ENCODE data around the gene SORCS2.

The SORCS2 gene

GRCh38 chr4:7745301-7745885 is 553.1 kb downstream of the SORCS2 start:
- DNase-seq, result no peak

- DNase-seq, result no peak
These were observed 554.2 kb downstream of the SORCS2 start for GRCh38 chr4:7746351-7747061.

- DNase-seq, result no peak
These were observed 554.7 kb downstream of the SORCS2 start for GRCh38 chr4:7747062-7747385.

- DNase-seq, result no peak
These were observed 555.2 kb downstream of the SORCS2 start for GRCh38 chr4:7747566-7747965.

- no peak for DNase-seq
These were observed 558.2 kb downstream of the SORCS2 start for GRCh38 chr4:7750523-7750922.

GRCh38 chr4:7750972-7751371 is 558.6 kb downstream of the SORCS2 start:
- DNase-seq, result no peak

GRCh38 chr4:7752649-7753048 is 560.3 kb downstream of the SORCS2 start:
- DNase-seq, result no peak

- DNase-seq, result no peak
These were observed 560.9 kb downstream of the SORCS2 start for GRCh38 chr4:7753271-7753670.

GRCh38 chr4:7753931-7754465 is 561.7 kb downstream of the SORCS2 start:
- no peak for DNase-seq

- DNase-seq, result no peak
These were observed 562.4 kb downstream of the SORCS2 start for GRCh38 chr4:7754565-7755262.

GRCh38 chr4:7755561-7755960 is 563.2 kb downstream of the SORCS2 start:
- no peak for DNase-seq

GRCh38 chr4:7756071-7756470 is 563.7 kb downstream of the SORCS2 start:
- DNase-seq, result no peak

GRCh38 chr4:7756561-7757355 is 564.4 kb downstream of the SORCS2 start:
- DNase-seq, result no peak

- DNase-seq, result no peak
These were observed 565.4 kb downstream of the SORCS2 start for GRCh38 chr4:7757501-7758471.

- DNase-seq, result no peak
These were observed 566.1 kb downstream of the SORCS2 start for GRCh38 chr4:7758476-7758875.

GRCh38 chr4:7759216-7759615 is 566.9 kb downstream of the SORCS2 start:
- DNase-seq, result no peak

GRCh38 chr4:7759635-7760034 is 567.3 kb downstream of the SORCS2 start:
- no peak for DNase-seq

GRCh38 chr4:7760228-7760627 is 567.9 kb downstream of the SORCS2 start:
- DNase-seq, result no peak

GRCh38 chr4:7760706-7761105 is 568.4 kb downstream of the SORCS2 start:
- no peak for DNase-seq

- no peak for DNase-seq
These were observed 569.0 kb downstream of the SORCS2 start for GRCh38 chr4:7761312-7761711.

GRCh38 chr4:7761720-7762119 is 569.4 kb downstream of the SORCS2 start:
- DNase-seq, result peak; percentile 14 to 16
